ENCODE measurements around the gene FRK. TPM values are rescaled to one million over a fixed set of nuclear protein-coding genes. Genes with fewer than 3 reads are reported as not detected.

FRK gene
- total RNA-seq, 2 experiments from 2014 or later, result not detected

- TF ChIP-seq CTCF (IDR thresholded peaks at IDR 0.05), result no peak
- H3K27ac ChIP-seq (ENCODE audit: low read depth in 1 of 2, low read length in 2 of 2), result no peak overlapping the region
- H3K4me3 Mint-ChIP-seq, result no peak overlapping the region
- no peaks in the 10 kb centered on the region for H3K4me1 Mint-ChIP-seq (ENCODE audit: low read depth)
- H3K27me3 ChIP-seq (ENCODE audit: control insufficient read depth in 1 of 2, insufficient read depth in 2 of 2, low read length in 2 of 2), result peaks cover 3 to 9% of the 10 kb centered on the region in 2 experiments
- H3K4me1 ChIP-seq (ENCODE audit: insufficient read depth, low read length), result no peaks in the 10 kb centered on the region
- no peak overlapping the region for H3K27ac Mint-ChIP-seq
- ChIA-PET CTCF (interaction anchor here (1.9 kb wide), 1 partner anchor 88 kb away, joined by 7 read pairs; the partner anchor contains the start of gene NT5DC1), POLR2A (no interaction called here)
- H3K36me3 ChIP-seq (ENCODE audit: insufficient read depth, low read length), result no peaks in the 10 kb centered on the region
- H3K36me3 Mint-ChIP-seq (ENCODE audit: low read depth), result no peaks in the 10 kb centered on the region
- peaks cover 11% of the 10 kb centered on the region for H3K27me3 Mint-ChIP-seq
- ATAC-seq (ENCODE audit: poor library complexity) (no peak), DNase-seq (no peak)
- no peaks in the 10 kb centered on the region for H3K9me3 Mint-ChIP-seq
- H3K9me3 ChIP-seq (ENCODE audit: control insufficient read depth in 1 of 2, insufficient read depth in 1 of 2, low read length in 2 of 2), result no peaks in the 10 kb centered on the region
- H3K4me3 ChIP-seq (ENCODE audit: low read length), result no peak overlapping the region
- intact Hi-C loops (cut with DNase I, micrococcal nuclease), result loop anchor here in 1 of 2 experiments (1.0 kb wide), 1 partner anchor 84 kb away; no protein-coding TSS in a partner anchor
Observed at GRCh38 chr6:116012471-116012949, 48.2 kb downstream of the FRK start.

- no peaks in the 10 kb centered on the region for H3K9me3 Mint-ChIP-seq
- peaks cover 7% of the 10 kb centered on the region for H3K27me3 Mint-ChIP-seq
- TF ChIP-seq CTCF (IDR thresholded peaks at IDR 0.05), result no peak
- H3K36me3 ChIP-seq (ENCODE audit: insufficient read depth, low read length), result no peaks in the 10 kb centered on the region
- H3K27ac ChIP-seq (ENCODE audit: low read depth in 1 of 2, low read length in 2 of 2), result no peak overlapping the region
- no peaks in the 10 kb centered on the region for H3K4me1 Mint-ChIP-seq (ENCODE audit: low read depth)
- H3K27me3 ChIP-seq (ENCODE audit: control insufficient read depth in 1 of 2, insufficient read depth in 2 of 2, low read length in 2 of 2), result peaks cover 3 to 9% of the 10 kb centered on the region in 2 experiments
- H3K4me1 ChIP-seq (ENCODE audit: insufficient read depth, low read length), result no peaks in the 10 kb centered on the region
- no peak overlapping the region for H3K27ac Mint-ChIP-seq
- no peak for ATAC-seq (ENCODE audit: poor library complexity)
- DNase-seq, result peak in 2 of 14 experiments; percentile 0 to 5
- CTCF ChIA-PET, result interaction anchor here (0.6 to 1.6 kb wide), 2 partner anchors 85 to 90 kb away, joined by 3 to 8 read pairs; no protein-coding TSS in a partner anchor
- POLR2A ChIA-PET, result no interaction called here
- no peak overlapping the region for H3K4me3 Mint-ChIP-seq
- intact Hi-C loops (cut with DNase I, micrococcal nuclease), result loop anchor here in 1 of 2 experiments (1.0 kb wide), 1 partner anchor 86 kb away; no protein-coding TSS in a partner anchor
- no peak overlapping the region for H3K4me3 ChIP-seq (ENCODE audit: low read length)
- H3K9me3 ChIP-seq (ENCODE audit: control insufficient read depth in 1 of 2, insufficient read depth in 1 of 2, low read length in 2 of 2), result no peaks in the 10 kb centered on the region
- H3K36me3 Mint-ChIP-seq (ENCODE audit: low read depth), result no peaks in the 10 kb centered on the region
Observed at GRCh38 chr6:116011520-116011919, 49.2 kb downstream of the FRK start.

- Histone ChIP-seq H3K36me3 (ENCODE audit: insufficient read depth, low read length) (no peaks in the 10 kb centered on the region), H3K27me3 (ENCODE audit: control insufficient read depth in 1 of 2, insufficient read depth in 2 of 2, low read length in 2 of 2) (peaks cover 3 to 9% of the 10 kb centered on the region in 2 experiments), H3K4me1 (ENCODE audit: insufficient read depth, low read length) (no peaks in the 10 kb centered on the region), H3K4me3 (ENCODE audit: low read length) (no peak overlapping the region), H3K9me3 (ENCODE audit: control insufficient read depth in 1 of 2, insufficient read depth in 1 of 2, low read length in 2 of 2) (no peaks in the 10 kb centered on the region), H3K27ac (ENCODE audit: low read depth in 1 of 2, low read length in 2 of 2) (no peak overlapping the region)
- ATAC-seq (ENCODE audit: poor library complexity), result no peak
- ChIA-PET POLR2A (no interaction called here), CTCF (interaction anchor here (0.6 to 1.6 kb wide), 2 partner anchors 86 to 91 kb away, joined by 3 to 8 read pairs; no protein-coding TSS in a partner anchor)
- no peak overlapping the region for H3K4me3 Mint-ChIP-seq
- intact Hi-C loops (cut with DNase I, micrococcal nuclease), result loop anchor here in 1 of 2 experiments (1.0 kb wide), 1 partner anchor 86 kb away; no protein-coding TSS in a partner anchor
- H3K36me3 Mint-ChIP-seq (ENCODE audit: low read depth), result no peaks in the 10 kb centered on the region
- H3K27ac Mint-ChIP-seq, result no peak overlapping the region
- no peaks in the 10 kb centered on the region for H3K9me3 Mint-ChIP-seq
- peak; percentile 86 for TF ChIP-seq CTCF (IDR thresholded peaks at IDR 0.05)
- peaks cover 7% of the 10 kb centered on the region for H3K27me3 Mint-ChIP-seq
- peak; percentile 5 to 62 (median 29) for DNase-seq
- no peaks in the 10 kb centered on the region for H3K4me1 Mint-ChIP-seq (ENCODE audit: low read depth)
Observed at GRCh38 chr6:116010790-116011401, 49.8 kb downstream of the FRK start.
